Psoas muscle (tissue), 8 donors: ENCODE results near the gene ZCCHC7. TPM values are rescaled to one million over a fixed set of nuclear protein-coding genes. Genes with fewer than 3 reads are reported as not detected.

ENCODE experiments used
- ATAC-seq, 4 donors: fragments of 200-7000 bp; cut with Tn5 transposase; one replicate each; pipeline ENCODE4 v1.9.1; 2020; ENCODE audit warnings: moderate library complexity in 3 of 4, mild to moderate bottlenecking in 2 of 4
- DNase-seq, 2 donors: peaks; one replicate each; pipeline ENCODE4 v3.0.0-alpha.2; 2020
- H3K27ac ChIP-seq: fragments of 200-600 bp; one replicate; pipeline ENCODE4 v1.8.0; 2022
- H3K27me3 ChIP-seq, 3 donors: fragments of 200-600 bp in 1 of 3; one replicate each; pipeline versions ENCODE4 v1.6.1 to v1.8.0; 2013 to 2022; ENCODE audit warnings: low read length in 2 of 3, mild to moderate bottlenecking in 2 of 3, moderate library complexity in 1 of 3; ENCODE audit not compliant: insufficient read depth in 3 of 3
- H3K36me3 ChIP-seq, 2 donors: fragments of 200-600 bp in 1 of 2; one replicate each; pipeline versions ENCODE4 v1.6.1 to v1.8.0; 2013 to 2022; ENCODE audit warnings: low read depth in 1 of 2, mild to moderate bottlenecking in 1 of 2, moderate library complexity in 1 of 2; ENCODE audit not compliant: insufficient read depth in 1 of 2
- H3K4me1 ChIP-seq: fragments of 200-600 bp; one replicate; pipeline ENCODE4 v1.8.0; 2022
- H3K4me3 ChIP-seq: fragments of 200-600 bp; one replicate; pipeline ENCODE4 v1.8.0; 2022; ENCODE audit warnings: mild to moderate bottlenecking
- H3K9me3 ChIP-seq: fragments of 200-600 bp; one replicate; pipeline ENCODE4 v1.8.0; 2022
- WGBS, 3 donors: extraction: QIAGEN DNeasy Blood & Tissue Kit; methylation state at CpG; one replicate each; pipeline versions ENCODE4 v1.1.6 to v1.1.7; 2013; 5-methylcytosine and 5-hydroxymethylcytosine counted together
- intact Hi-C, 2 donors: fragments of 100-400 bp; cut with DNase I; formaldehyde crosslinking; loops; one replicate each; pipeline versions ENCODE4 v1.11.0 to v1.14.2; 2022
- polyA plus RNA-seq, 3 donors: library from polyadenylated mRNA; stranded (reverse); fragments of 200-250 nt; gene quantifications; one replicate each; pipeline ENCODE4 v1.2.3, GENCODE V29; 2013
- total RNA-seq, 4 donors: library from RNA; stranded (reverse); fragmentation: NEBNext Ultra II Directional in 2 of 4; extraction: Animal tissue kit (Norgen Biotek cat#: 25700) in 2 of 4; gene quantifications; one replicate each; pipeline versions ENCODE4 v1.2.1 to v1.2.4, GENCODE V29; 2021 to 2023
- TF ChIP-seq, protein P1 (sequence below): fragments of 200-600 bp; IDR thresholded peaks from one replicate; pipeline ENCODE4 v1.8.0; 2022; ENCODE audit warnings: antibody characterized with exemption
- donor health status: healthy with polysubstance abuse.
- donor health status: DM: no; HTN: no; CAD: no; lungs with moderate emphysema.
- donor health status: Bipolar disorder and iron deficiency.
- donor health status: healthy.
- donor health status: DM: yes; HTN: yes; CAD: no.
- donor health status: DM: no; HTN: no; CAD: no.
- donor health status: DM: no; HTN: no; CAD: no.
- donor health status: DM: yes; HTN: yes; CAD: no.

ZCCHC7 gene
- total and polyA plus RNA-seq, 7 donors = 6.2 to 10.3 (median 7.3) TPM

DNA sequence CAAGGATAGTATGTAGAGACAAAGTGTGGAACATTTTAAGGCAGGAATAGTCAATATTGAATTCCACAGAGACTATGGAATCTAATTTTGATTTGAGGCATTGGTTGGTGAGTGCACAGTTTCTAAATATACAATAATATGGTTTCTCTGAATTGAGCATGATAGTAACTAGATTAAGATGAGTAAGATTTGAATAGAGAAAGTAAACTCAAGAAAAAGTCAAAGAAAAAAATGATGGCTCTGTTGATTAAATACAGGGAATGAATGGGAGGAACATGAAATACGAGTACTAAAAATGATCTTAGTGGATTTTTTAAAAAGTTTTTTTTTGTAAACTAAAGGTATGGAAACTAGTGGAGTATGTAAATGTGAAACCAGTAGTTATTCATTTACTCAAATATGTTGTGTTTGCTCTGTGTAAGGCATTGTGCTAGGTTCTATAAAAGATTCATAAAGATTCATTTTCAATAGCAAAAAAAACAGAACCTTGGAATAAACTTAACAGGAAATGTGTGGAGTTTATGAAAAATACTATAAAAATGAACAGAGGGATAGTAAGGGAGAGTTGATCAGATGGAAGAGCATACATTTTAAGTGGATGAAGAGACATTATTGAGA, 101.2 kb downstream of the ZCCHC7 start:
- WGBS, 3 donors = 85 to 100% (median 96%) methylated on average over 1 of the region's 1 CpG
- ATAC-seq (no peak), DNase-seq (no peak)
- H3K9me3 ChIP-seq = no peaks in the 10 kb centered on the region
- intact Hi-C loops = loop anchor here in 1 of 2 donors (10.0 kb wide), 1 partner anchor 57 kb away; no protein-coding TSS in a partner anchor
- no peak overlapping the region for H3K4me3 ChIP-seq
- no peak overlapping the region for H3K27ac ChIP-seq
- TF ChIP-seq, protein P1, sequence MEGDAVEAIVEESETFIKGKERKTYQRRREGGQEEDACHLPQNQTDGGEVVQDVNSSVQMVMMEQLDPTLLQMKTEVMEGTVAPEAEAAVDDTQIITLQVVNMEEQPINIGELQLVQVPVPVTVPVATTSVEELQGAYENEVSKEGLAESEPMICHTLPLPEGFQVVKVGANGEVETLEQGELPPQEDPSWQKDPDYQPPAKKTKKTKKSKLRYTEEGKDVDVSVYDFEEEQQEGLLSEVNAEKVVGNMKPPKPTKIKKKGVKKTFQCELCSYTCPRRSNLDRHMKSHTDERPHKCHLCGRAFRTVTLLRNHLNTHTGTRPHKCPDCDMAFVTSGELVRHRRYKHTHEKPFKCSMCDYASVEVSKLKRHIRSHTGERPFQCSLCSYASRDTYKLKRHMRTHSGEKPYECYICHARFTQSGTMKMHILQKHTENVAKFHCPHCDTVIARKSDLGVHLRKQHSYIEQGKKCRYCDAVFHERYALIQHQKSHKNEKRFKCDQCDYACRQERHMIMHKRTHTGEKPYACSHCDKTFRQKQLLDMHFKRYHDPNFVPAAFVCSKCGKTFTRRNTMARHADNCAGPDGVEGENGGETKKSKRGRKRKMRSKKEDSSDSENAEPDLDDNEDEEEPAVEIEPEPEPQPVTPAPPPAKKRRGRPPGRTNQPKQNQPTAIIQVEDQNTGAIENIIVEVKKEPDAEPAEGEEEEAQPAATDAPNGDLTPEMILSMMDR = no peak
- H3K4me1 ChIP-seq = no peaks in the 10 kb centered on the region
- no peaks in the 10 kb centered on the region for H3K36me3 ChIP-seq
- no peaks in the 10 kb centered on the region for H3K27me3 ChIP-seq

DNA sequence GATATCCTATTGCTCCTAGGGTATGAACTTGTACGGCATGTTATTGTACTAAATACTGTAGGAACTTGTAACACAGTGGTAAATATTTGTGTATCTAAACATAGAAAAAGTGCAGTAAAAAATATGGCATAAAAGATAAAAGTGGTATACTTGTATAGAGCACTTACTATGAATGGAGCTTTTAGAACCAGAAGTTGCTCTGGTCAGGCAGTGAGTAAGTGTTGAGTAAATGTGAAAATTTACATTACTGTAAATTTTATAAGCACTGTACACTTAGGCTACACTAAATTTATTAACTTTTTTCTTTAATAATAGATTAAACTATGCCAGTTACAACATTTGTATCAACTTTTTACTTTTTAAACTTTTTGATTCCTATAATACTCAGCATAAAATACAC, 109.1 kb downstream of the ZCCHC7 start:
- H3K4me3 ChIP-seq = no peak overlapping the region
- no peak overlapping the region for H3K27ac ChIP-seq
- H3K4me1 ChIP-seq = no peaks in the 10 kb centered on the region
- intact Hi-C loops = loop anchor here in 1 of 2 donors (10.0 kb wide), 1 partner anchor 65 kb away; no protein-coding TSS in a partner anchor
- ATAC-seq = no peak
- DNase-seq = no peak
- H3K36me3 ChIP-seq = no peaks in the 10 kb centered on the region
- no peaks in the 10 kb centered on the region for H3K27me3 ChIP-seq
- WGBS, 3 donors = 94 to 100% (median 97%) methylated on average over 1 of the region's 1 CpG
- TF ChIP-seq, protein P1 = no peak
- no peaks in the 10 kb centered on the region for H3K9me3 ChIP-seq

DNA sequence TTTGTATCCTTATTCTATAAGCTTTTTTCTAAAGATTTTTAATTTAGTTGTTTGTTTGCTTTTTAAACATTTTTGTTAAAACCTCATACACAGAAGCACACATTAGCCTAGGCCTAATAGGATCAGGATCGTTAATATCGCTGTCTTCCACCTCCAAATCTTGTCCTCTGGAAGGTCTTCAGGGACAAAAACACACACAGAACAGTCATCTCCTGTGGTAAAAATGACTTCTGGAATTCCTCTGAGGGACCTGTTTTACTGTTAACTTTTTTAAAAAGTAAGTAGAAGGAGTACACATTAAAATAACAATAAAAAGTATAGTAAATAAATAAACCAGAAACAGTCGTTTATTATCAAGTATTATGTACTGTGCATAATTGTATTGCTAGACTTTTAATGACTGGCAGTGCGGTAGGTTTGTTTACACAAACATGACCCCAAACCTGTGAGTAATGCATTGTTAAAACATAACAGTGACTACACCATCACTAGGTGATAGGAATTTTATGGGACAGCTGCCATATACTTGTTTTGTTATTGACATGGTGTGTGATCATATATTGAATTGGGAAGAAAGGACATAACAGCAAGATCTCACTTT, 109.6 kb downstream of the ZCCHC7 start:
- no peaks in the 10 kb centered on the region for H3K27me3 ChIP-seq
- no peaks in the 10 kb centered on the region for H3K4me1 ChIP-seq
- no peak overlapping the region for H3K27ac ChIP-seq
- H3K4me3 ChIP-seq = no peak overlapping the region
- ATAC-seq = no peak
- DNase-seq = no peak
- H3K36me3 ChIP-seq = no peaks in the 10 kb centered on the region
- no peaks in the 10 kb centered on the region for H3K9me3 ChIP-seq
- WGBS, 3 donors = 76 to 92% (median 86%) methylated on average over 4 of the region's 4 CpGs
- TF ChIP-seq, protein P1 = no peak
- intact Hi-C loops = loop anchor here in 1 of 2 donors (10.0 kb wide), 1 partner anchor 65 kb away; no protein-coding TSS in a partner anchor

DNA sequence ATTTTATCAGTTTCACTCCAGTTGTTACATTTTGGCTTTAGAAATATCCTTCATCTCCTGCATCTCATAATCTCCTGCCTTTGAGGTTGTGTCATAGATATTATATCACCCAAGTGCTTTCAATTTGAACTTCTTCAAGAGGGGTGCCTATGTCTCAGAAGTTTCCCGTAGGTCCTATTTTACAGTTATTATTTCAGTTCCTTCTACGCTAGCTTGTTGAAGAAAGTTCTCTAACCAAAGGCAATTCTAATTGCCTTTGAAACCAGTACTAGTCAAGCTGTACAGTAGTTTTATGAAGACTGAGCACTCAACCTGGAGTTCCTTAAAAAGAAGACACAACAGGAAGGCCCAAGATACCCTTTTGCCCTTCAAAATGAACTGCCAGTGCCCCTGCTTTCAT, 116.4 kb downstream of the ZCCHC7 start:
- H3K4me1 ChIP-seq = no peaks in the 10 kb centered on the region
- ATAC-seq (no peak), DNase-seq (no peak)
- TF ChIP-seq, protein P1 = no peak
- H3K9me3 ChIP-seq = no peaks in the 10 kb centered on the region
- H3K36me3 ChIP-seq = no peaks in the 10 kb centered on the region
- no peak overlapping the region for H3K4me3 ChIP-seq
- intact Hi-C loops = no loop called here
- H3K27ac ChIP-seq = no peak overlapping the region
- 98 to 100% (median 99%) methylated on average over 2 of the region's 2 CpGs for whole genome bisulfite sequencing, 3 donors
- H3K27me3 ChIP-seq = no peaks in the 10 kb centered on the region
